Measurements from ENCODE around the gene CXCR5. TPM values are rescaled to one million over a fixed set of nuclear protein-coding genes. Genes with fewer than 3 reads are reported as not detected.
"Not testable (repeated sequence)": the region's sequence is repeated elsewhere in the genome, so short reads cannot be mapped to it uniquely, and the experiment has no call there.

Gene CXCR5, protein sequence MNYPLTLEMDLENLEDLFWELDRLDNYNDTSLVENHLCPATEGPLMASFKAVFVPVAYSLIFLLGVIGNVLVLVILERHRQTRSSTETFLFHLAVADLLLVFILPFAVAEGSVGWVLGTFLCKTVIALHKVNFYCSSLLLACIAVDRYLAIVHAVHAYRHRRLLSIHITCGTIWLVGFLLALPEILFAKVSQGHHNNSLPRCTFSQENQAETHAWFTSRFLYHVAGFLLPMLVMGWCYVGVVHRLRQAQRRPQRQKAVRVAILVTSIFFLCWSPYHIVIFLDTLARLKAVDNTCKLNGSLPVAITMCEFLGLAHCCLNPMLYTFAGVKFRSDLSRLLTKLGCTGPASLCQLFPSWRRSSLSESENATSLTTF
- total RNA-seq = 0.54 TPM

GRCh38 chr11:118883368-118884071 lies at the start of gene CXCR5:
TSS of gene CXCR5 (plus strand) at chr11:118883892. CDS start at chr11:118883942, 50 bp downstream.
- no peak for DNase-seq (ENCODE audit: low read depth in 2 of 3, low spot score in 2 of 3)

DNA sequence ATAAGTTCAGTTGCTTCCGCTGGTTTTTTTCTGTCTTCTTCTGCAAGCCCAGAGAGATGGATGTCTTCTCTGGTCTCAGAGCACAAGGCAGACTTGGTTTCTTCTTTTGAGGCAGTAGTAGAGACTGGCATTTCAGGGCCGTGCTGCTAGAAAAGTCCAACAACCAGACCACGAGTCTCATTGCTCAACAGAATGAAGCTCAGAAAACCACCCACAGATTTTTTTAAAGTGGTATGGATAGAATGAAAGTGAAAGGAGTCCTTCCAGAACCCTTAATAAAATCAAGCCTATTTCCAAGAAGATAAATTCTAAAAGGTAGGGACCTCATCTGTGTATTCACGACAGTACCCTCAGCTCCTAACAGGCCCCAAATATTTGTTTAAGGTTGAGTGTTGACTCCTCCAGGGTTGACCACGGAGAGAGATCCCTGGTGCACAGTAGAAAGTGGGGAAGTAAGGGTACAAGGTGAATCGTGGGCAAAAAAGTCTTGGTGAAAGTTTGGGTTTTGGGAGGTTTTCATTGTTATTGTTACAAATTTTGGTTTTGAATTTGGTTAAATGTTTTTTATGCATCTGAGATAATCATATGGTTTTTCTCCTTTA lies 49.2 kb upstream of the CXCR5 start:
- peak in 1 of 3 donors; percentile 32 for DNase-seq (ENCODE audit: low read depth in 2 of 3, low spot score in 2 of 3)

- no peak for DNase-seq (ENCODE audit: low read depth in 2 of 3, low spot score in 2 of 3)
Measured at GRCh38 chr11:118837868-118838267, 45.8 kb upstream of the CXCR5 start.

- DNase-seq (ENCODE audit: low read depth in 2 of 3, low spot score in 2 of 3) = no peak
Measured at GRCh38 chr11:118838905-118839553, 44.7 kb upstream of the CXCR5 start.

- no peak for DNase-seq (ENCODE audit: low read depth in 2 of 3, low spot score in 2 of 3)
Measured at GRCh38 chr11:118841469-118842242, 42.0 kb upstream of the CXCR5 start.

DNA sequence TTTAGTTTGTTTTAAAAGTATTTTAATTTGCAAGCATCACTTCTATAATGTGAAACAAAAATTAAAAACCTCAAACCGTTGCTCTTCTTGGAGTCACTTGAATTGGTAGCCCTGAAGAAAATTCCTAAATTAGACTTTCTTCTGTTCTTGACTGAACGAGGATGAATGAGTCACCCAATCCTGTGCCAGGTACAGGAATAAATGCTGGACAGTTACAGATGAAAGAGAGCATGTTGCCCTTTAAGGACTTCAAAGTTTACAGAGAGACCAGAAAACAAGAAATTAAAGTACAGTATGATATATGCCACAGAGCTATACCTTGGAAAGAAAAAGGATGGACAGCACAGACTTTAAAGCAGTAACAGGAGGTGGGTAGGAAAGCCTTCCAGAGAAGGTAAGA lies 41.3 kb upstream of the CXCR5 start:
- DNase-seq (ENCODE audit: low read depth in 2 of 3, low spot score in 2 of 3) = no peak

- not testable (repeated sequence) for DNase-seq (ENCODE audit: low read depth in 2 of 3, low spot score in 2 of 3)
Measured at GRCh38 chr11:118842843-118843242, 40.8 kb upstream of the CXCR5 start.

DNA sequence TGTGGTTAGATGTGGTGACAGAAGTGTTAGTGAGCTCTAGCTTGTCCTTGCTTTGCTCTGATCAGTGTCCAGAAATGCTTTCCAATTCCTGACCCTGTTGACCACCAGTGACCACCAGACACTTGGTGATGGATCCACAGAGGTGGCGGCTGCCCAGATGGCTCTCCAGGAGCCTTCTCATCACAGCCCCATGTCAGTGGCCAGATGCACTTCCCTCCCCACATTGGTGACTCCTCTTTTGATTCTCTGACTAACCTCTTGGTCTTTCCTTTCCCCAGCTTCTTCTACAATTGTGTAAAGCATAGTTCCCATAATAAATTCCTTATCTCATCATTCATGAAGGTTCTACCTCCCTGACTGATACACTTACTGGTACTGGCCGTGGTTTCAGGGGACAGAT lies 40.1 kb upstream of the CXCR5 start:
- DNase-seq (ENCODE audit: low read depth in 2 of 3, low spot score in 2 of 3) = no peak

DNA sequence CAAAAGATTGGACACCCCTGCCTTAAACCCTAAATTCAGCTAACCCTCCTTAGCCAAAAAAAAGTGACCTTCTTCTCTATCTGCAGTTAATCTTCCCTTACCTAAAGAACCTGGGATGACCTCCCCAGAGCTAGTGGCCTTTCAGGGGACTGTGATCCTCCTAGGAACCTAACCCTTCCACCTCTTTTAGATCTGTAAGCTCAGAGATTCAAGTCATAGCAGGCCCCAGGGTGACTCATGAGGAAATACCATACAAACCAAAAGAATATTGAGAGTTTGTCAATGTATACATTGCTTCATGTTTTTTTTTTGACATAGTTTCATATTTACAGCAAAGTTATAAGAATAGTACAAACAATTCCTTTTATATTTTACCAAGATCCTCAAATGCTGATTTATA lies 38.3 kb upstream of the CXCR5 start:
- DNase-seq (ENCODE audit: low read depth in 2 of 3, low spot score in 2 of 3) = no peak

DNA sequence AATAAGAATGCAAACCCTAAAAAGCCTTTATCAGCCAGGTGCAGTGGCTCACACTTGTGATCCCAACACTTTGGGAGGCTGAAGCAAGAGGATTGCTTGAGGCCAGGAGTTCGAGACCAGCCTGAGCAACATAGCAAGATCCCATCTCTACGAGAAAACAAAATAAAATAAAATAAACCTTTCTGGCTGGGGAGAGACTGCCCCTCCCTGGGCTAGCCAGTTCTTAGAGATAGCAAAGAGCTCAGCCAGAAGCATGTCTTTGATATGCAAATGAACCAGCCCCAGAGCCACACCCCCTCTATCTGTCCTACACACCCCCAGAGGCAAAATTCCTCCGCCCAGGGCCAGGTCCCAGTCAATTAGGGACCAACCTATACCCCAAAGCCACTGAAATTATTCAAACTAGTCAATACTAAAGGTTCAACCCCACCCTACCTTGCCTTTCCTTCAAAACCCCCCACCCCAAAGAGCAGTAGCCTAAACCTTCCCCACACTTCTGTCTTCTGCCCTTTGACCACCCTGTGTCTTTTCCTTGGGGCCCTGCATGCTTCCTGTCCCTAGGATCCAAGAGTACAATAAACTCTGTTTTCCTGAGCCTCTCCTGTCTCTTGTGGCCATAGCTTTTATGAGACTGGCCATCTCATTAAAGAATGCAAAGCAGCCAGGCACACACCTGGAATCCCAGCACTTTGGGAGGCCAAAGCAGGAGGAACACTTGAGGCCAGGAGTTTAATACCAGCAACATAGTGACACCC lies 37.3 kb upstream of the CXCR5 start:
- no peak for DNase-seq (ENCODE audit: low read depth in 2 of 3, low spot score in 2 of 3)

DNA sequence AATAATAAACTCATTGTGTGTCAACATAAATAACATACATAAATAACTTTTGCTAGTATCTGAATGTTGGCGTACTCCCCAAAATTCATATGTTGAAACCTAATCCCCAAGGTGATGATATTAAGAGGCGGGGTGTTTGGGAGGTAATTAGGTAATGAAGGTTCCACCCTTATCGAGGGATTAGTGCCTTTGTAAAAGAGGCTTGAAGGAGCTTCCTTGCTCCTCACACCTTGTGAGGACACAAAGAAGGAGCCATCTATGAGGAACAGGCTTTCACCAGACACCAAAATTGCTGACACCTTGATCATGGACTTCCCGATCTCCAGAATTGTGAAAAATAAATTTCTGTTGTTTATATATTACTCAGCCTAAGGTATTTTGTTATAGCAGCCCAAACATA lies 33.9 kb upstream of the CXCR5 start:
- no peak for DNase-seq (ENCODE audit: low read depth in 2 of 3, low spot score in 2 of 3)

- no peak for DNase-seq (ENCODE audit: low read depth in 2 of 3, low spot score in 2 of 3)
Measured at GRCh38 chr11:118851970-118852369, 31.7 kb upstream of the CXCR5 start.

GRCh38 chr11:118853678-118854077 lies 30.0 kb upstream of the CXCR5 start:
- no peak for DNase-seq (ENCODE audit: low read depth in 2 of 3, low spot score in 2 of 3)

GRCh38 chr11:118856314-118856713 lies 27.4 kb upstream of the CXCR5 start:
- DNase-seq (ENCODE audit: low read depth in 2 of 3, low spot score in 2 of 3) = no peak

GRCh38 chr11:118857385-118857784 lies 26.3 kb upstream of the CXCR5 start:
- DNase-seq (ENCODE audit: low read depth in 2 of 3, low spot score in 2 of 3) = no peak

DNA sequence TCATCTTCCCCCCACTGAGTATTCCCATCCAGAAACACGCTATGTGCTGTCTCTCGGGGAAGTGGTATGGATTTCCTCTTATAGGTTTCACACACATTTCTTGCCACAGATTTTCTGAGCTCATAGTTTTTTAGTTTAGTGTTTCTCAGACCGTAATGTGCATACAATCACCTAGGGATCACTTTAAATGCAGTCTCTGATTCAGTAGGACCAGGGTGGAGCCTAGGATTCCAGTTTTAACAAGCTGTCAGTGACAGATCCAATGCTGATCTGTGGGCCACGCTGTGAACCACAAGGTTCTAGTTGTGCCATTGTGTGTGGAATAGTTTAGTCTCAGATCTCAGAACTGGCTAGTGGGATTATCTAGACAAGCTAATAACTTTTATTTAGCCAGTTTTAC lies 23.7 kb upstream of the CXCR5 start:
- DNase-seq (ENCODE audit: low read depth in 2 of 3, low spot score in 2 of 3) = no peak

GRCh38 chr11:118868659-118869058 lies 15.0 kb upstream of the CXCR5 start:
- no peak for DNase-seq (ENCODE audit: low read depth in 2 of 3, low spot score in 2 of 3)

- no peak for DNase-seq (ENCODE audit: low read depth in 2 of 3, low spot score in 2 of 3)
Measured at GRCh38 chr11:118870396-118871343, 13.0 kb upstream of the CXCR5 start.

DNA sequence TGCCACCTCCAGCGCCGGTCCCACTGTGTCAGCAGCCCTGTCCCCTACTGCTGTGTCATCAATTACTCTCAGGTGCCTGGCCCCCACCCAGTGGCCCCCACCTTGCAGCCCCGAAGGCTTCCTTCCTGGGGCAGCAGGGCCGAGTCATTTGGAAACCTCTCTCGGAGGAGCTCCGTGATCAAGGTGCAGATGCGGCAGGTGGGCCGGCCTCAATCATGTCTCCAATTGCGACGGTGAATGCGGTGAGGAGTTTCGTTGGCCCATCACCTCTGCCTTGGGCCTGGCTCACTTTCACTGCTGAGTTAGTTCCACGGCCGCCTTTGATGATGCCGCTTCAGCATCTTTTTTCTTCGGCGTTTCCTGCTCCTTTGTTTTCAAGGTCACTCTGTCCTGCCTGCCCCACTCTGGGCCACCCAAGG lies 11.3 kb upstream of the CXCR5 start:
- DNase-seq (ENCODE audit: low read depth in 2 of 3, low spot score in 2 of 3) = no peak

Measured in hematopoietic multipotent progenitor cell (in vitro differentiated cells).